Islet of Langerhans (tissue), 1 donor: ENCODE measurements around the gene GAL3ST1.

Experiments used
- FAIRE-seq: peaks from one replicate; lab custom pipeline; 2011; peaks lifted over from hg19 to GRCh38; lab: Jason Lieb, UNC

GAL3ST1 gene

DNA sequence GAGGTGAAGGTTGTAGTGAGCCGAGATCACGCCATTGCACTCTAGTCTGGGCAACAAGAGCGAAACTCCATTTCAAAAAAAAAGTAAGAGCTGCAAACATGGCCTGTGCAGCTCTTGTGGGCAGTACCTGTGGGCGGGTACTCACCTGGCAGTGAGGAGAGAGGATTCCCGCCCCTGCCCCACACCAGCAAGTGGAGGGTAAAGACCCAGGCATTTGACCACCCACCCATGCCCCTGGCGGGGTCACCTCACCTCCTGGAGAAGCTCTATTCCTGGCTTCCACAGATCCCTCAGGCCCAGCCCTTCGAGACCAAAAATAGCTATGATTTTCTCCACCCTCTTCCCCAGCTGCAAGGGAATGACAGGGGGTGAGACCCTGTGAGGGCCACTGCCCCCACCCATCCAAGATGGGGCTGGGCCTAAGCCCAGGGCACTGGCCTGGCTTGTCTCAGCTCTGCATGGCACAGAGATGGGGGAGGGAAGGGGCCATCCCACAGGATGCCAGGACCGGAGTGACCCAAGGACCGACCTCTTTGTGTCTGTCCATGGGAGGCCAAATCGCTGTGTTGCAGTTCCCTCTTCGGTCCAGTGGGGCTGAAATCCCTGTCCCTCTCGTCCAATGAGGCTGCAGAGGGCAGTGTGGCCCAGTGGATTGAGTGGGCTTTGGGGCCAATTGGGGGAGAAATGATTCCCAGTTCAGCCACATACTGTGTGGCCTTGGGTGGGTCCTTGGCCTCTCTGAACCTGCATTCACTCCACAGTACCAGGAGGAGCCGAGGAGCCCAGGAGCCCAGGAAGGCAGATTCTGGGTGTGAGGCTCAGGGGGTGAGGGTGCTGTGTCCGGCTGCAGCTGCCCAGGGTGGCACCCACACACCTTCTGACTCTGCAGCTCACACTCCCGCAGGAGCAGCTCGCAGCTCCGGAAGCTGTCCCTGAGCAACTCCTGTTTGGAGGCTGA, 42.5 kb downstream of the GAL3ST1 start:
- no peak for FAIRE-seq

DNA sequence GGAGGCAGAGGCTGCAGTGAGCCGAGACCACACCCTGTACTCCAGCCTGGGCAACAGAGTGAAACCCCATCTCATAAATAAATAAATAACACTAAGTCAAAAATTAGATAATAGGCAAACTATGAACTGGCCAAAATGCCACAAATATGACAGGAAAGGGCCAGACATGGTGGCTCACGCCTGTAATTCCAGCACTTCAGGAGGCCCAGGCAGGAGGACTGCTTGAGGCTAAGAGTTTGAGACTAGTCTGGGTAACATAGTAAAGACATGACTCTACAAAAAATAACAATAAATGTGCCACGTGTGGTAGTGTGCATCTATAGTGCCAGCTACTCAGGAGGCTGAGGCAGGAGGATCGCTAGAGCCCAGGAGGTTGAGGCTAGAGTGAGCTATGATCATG, 47.8 kb downstream of the GAL3ST1 start:
- no peak for FAIRE-seq

DNA sequence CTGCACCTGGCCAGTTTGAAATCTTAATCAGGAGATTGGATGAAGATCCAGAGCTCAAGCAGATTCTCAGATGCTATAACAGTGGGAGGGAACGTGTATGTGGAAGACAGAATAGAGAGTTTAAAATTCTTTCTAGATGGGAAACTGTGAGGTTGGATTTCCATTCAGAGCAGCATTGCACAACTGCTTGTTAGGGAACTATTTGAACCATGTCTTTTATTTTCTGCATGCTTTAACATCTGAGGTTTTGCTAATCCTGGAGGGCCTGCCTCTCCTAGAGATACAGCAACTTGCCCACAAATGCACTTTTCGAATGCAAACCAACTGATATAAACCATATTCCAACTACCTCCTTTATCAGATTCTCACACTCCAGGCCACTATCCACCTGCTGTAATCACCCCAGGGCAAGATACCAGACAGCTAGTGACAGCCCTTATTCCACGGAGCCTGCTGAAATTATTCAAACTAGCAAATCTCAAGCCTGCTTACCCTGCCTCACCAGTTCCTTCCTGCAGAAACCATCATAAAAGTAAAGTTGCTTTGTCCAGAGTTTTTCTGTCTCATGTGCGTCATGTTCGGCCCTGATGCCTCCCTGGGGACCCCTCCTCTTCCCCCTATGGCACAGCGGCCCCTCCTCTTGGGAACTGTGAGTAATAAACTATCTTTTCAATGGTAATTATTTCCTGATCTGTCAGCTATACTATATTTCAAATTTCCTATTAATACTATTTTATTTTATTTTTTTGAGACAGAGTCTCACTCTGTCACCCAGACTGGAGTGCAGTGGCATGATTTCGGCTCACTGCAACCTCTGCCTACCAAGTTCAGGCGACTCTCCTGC, 50.6 kb downstream of the GAL3ST1 start:
- no peak for FAIRE-seq

DNA sequence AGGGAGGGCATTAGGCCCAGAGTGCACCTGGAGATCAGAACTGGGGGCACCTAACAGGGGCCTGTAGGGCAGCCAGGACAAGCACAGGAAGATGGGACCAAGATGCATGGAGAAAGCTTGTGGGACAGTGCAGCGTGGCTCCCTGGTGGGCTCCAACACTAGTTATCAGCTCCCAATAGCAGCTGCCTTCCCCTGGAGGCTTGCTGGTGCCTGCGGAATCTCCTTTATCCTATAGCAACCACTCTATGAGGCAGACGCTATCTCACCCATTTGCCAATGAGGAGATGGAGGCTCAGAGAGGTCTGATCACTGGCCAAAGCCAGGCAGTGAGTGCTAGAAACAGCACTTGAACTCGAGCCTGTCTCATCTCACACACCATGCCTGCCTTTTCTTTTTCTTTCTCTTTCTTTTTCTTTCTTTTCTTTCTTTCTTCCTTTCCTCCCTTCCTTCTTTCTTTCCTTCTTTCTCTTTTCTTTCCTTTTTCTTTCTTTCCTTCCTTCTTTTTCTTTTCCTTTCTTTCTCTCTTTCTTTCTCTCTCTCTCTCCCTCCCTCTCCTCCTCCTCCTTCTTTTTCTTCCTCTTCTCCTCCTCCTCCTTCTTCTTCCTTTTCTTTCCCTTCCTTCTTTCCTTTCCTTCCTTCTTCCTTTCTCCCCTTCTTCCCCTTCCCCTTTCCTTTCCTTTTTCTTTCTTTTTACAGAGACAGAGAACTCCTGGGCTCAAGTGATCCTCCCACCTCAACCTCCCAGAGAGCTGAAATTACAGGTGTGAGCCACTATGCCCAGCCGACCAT, 52.9 kb downstream of the GAL3ST1 start:
- no peak for FAIRE-seq

DNA sequence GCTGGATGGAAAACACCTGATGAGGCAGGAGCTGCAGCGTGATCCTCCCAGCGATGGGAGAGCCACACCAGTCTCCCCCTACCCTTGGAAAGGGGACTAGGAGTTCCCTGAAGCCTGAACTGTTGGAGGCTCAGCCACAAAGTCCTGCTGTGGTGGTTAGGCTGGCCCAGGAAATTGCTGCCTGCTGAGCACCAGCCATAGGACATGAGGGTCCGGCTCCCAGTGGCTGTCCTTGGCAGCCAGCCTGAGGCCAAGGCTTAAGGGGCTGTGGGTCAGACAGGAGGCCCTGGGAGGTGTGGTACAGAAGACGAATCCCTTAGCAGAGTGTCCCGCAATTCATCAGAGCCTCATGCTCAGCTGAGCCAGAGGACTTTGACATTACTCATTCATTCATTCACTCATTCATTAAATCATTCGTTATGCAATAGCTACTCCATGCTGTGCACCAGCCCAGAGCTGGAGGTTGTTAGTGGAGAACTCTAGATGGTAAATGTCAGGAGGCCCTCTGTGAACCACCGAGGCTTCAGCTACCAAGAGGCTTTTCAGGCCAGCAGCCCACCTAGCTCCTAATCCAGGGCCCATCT, 54.5 kb downstream of the GAL3ST1 start:
- no peak for FAIRE-seq

DNA sequence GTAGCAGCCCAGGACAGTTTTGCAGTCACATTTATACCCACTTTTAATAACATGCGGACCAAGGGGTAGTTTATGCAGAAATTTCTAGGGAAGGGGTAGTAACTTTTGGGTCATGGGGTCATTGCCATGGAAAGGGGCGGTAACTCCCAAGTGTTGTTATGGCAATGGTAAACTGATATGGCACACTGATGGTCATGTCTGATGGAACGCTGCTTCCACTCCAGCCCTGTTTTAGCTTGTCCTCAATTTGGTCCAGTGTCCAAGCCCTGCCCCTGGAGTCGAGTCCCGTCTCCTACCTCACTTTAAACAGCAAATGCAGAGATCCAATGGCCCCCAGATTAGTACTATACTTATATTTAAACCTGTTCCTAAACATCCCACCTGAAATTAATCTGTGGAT, 57.7 kb downstream of the GAL3ST1 start:
- no peak for FAIRE-seq

DNA sequence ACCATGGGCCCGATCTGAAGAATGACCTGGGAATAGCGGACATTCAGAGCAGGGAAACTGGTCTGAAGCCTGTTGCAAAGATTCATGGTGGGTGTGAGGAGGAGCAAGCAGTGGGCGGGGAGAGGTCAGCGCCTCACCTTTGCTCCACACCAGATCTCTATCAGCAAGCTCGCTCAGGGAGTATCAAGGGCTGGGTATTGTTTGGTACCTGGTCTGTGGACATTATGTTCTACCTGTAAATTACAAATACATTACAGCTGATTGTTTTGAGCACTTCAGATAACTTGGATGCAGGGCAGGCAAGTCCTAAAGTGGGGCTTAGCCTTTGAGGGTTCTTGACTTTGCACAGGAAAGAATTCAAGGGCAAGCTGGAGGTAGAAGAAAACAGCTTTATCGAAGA, 58.2 kb downstream of the GAL3ST1 start:
- FAIRE-seq, result no peak

DNA sequence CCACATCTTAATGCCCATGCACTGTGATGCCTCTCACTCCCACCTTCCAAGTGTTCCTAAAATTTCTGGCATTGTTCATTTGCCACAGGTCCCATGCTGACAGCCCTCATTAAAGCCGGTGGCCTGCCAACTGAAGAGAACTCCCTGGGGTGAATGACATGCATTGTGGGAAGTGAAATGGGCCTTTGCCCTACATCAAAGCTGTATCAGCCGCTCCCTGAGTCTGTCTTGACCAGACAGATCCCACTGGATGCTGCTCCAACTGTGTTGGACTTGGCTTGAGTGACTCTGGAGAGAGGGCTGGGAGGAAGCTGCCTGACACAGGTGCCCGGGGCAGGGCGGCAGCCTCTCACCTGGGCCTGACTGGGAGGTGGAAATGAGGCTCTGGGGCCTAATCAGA, 60.2 kb downstream of the GAL3ST1 start:
- no peak for FAIRE-seq

DNA sequence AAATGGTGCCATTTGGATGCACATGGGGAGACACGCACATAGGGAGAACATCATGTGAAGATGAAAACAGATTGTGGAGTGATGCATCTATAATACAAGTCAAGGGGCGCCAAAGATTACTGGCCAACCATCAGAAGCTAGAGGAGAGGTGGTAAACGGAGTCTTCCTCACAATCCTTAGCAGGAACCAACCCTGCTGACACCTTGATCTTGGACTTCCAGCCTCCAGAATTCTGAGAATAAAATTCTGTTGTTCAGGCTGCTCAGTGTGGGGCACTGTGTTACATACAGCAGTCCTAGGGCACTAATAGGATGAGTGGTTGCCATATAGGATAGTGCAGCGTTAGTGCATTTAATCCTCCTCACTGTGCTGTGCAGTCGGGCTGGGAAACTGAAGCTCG, 61.0 kb downstream of the GAL3ST1 start:
- no peak for FAIRE-seq

DNA sequence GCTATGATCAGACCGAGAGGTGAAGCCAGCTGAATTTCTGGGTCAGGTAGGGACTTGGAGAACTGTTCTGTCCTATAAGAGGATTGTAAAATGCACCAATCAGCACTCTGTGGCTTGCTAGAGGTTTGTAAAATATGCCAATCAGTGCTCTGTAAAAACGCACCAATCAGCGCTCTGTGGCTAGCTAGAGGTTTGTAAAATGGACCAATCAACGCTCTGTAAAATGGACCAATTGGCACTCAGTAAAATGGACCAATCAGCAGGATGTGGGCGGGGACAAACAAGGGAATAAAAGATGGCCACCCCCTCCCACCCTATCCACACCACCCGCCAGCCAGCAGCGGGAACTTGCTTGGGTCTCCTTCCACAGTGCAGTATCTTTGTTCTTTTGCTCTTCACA, 62.6 kb downstream of the GAL3ST1 start:
- FAIRE-seq, result no peak

DNA sequence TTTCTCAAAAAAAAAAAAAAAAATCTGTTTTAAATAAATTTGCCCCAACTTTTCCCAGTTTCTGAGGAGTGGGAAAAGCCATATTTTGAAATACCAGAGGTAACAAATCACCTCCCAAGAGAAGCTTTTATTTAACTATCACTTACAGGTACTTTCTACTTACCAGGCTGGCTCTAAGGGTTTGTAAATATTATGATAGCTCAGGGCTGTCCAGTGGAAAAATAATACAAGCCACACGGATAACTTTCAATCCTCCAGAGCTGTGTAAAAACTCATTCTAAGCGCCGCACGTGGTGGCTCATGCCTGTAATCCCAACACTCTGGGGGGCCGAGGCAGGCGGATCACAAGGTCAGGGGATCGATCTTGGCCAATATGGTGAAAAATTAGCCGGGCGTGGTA, 63.4 kb downstream of the GAL3ST1 start:
- FAIRE-seq, result no peak

DNA sequence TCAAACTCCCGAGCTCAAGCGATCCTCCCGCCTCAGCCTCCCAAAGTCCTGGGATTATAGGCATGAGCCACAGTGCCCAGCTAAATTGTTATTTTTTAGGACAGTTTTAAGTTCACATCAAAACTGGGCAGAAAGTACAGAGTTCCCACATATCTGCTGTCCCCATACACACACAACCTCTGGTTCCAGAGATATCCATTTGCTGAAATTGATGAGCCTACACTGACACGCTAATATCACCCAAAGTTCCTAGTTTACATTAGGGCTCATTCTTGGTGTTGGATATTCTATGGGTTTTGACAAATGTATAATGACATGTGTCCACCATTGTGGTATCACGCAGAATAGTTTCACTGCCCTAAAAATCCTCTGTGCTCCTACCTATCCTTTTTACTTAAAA, 66.2 kb downstream of the GAL3ST1 start:
- FAIRE-seq, result no peak

DNA sequence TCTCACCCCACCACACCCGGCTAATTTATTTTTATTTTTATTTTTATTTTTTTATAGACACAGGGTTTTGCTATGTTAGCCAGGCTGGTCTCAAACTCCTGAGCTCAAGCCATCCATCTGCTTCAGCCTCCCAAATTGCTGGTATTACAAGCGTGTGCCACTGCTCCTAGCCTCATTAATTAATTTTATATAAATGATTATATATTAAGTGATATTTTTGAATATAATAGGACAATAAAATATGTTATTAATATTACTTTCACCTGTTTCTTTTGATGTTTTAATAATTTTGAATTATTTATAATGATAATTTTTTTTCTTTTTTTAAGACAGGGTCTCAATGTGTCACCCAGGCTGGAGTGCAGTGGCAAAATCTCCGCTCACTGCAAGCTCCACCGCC, 66.8 kb downstream of the GAL3ST1 start:
- FAIRE-seq, result peak; percentile 9

DNA sequence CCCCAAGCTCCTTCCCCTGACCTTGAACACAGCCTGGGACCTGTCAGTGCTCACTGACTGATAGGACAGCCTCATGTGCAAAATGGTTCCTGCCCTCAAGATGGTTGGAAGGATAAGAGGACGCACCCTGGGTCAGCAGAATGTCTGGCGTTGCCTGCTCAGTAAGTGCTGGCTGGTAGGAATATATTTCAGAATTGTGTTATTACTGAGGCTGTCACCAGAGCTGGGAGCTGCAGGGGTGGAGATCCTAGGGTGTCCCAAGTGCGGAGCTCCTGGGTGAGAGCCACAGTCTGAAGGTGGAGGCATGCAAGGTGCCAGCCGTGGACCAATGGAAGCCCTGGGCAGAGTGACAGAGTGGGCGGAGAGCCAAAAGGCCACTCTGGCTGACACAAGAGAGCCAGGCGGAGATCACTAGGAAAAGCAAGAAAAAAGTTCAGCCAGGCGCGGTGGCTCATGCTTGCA, 67.9 kb downstream of the GAL3ST1 start:
- FAIRE-seq, result no peak
